Neural cell (in vitro differentiated cells): Measurements from ENCODE around the gene SLC25A25. TPM values are rescaled to one million over a fixed set of nuclear protein-coding genes. Genes with fewer than 3 reads are reported as not detected.

Experiments
- H2AFZ ChIP-seq: fragments of 200-600, 300-800 bp; sonication (generic), shearing (Covaris generic); 2 replicates; pipeline ENCODE4 v1.6.0; 2014; ENCODE audit warnings: low read depth, mild to moderate bottlenecking, antibody characterized with exemption, low read length, moderate library complexity
- H3F3A ChIP-seq: fragments of 200-600 bp; shearing (Covaris generic); 2 replicates; pipeline ENCODE4 v1.6.1; 2016; ENCODE audit warnings: mild to moderate bottlenecking, moderate library complexity, mixed read lengths, antibody characterized with exemption, low read length; ENCODE audit not compliant: insufficient read depth, poor library complexity, severe bottlenecking
- H3K27ac ChIP-seq: fragments of 200-600, 300-800 bp; sonication (generic), shearing (Covaris generic); 2 replicates; pipeline ENCODE4 v1.5.1; 2014; ENCODE audit warnings: mild to moderate bottlenecking, low read length, moderate library complexity
- H3K27me3 ChIP-seq: fragments of 300-800, 200-600 bp; sonication (generic), shearing (Covaris generic); 2 replicates; pipeline ENCODE4 v1.6.0; 2014; ENCODE audit warnings: mild to moderate bottlenecking, low read depth, low read length, moderate library complexity; ENCODE audit not compliant: insufficient read depth
- H3K36me3 ChIP-seq: fragments of 300-800, 200-600 bp; sonication (generic), shearing (Covaris generic); 2 replicates; pipeline ENCODE4 v1.5.1; 2014; ENCODE audit warnings: mild to moderate bottlenecking, antibody characterized with exemption, low read length, moderate library complexity; ENCODE audit not compliant: insufficient read depth
- H3K4me2 ChIP-seq: fragments of 300-800, 200-600 bp; sonication (generic), shearing (Covaris generic); 2 replicates; pipeline ENCODE4 v1.6.0; 2014; ENCODE audit warnings: mild to moderate bottlenecking, low read length
- H3K4me3 ChIP-seq: fragments of 300-800, 200-600 bp; sonication (generic), shearing (Covaris generic); 2 replicates; pipeline ENCODE4 v1.5.1; 2014; ENCODE audit warnings: mild to moderate bottlenecking, low read length, moderate library complexity
- H3K79me2 ChIP-seq: fragments of 200-600 bp; shearing (Covaris generic); replicated peaks from 2 replicates; pipeline ENCODE4 v1.6.0; 2014; ENCODE audit warnings: mild to moderate bottlenecking, low read length, moderate library complexity; ENCODE audit not compliant: insufficient read depth
- H3K9ac ChIP-seq: fragments of 300-800, 200-600 bp; sonication (generic), shearing (Covaris generic); 2 replicates; pipeline ENCODE4 v1.6.1; 2016; ENCODE audit warnings: mild to moderate bottlenecking, low read length, mixed read lengths
- H3K9me2 ChIP-seq: fragments of 200-600 bp; shearing (Covaris generic); 2 replicates; pipeline ENCODE4 v1.6.1; 2016; ENCODE audit warnings: mild to moderate bottlenecking, low read length, mixed read lengths; ENCODE audit not compliant: insufficient read depth
- H3K9me3 ChIP-seq: fragments of 200-600, 300-800 bp; sonication (generic), shearing (Covaris generic); 2 replicates; pipeline ENCODE4 v1.6.1; 2016; ENCODE audit warnings: mild to moderate bottlenecking, mixed run types, low read length, moderate library complexity, mixed read lengths
- H4K20me1 ChIP-seq: fragments of 200-600 bp; shearing (Covaris generic); 2 replicates; pipeline ENCODE4 v1.6.1; 2016; ENCODE audit warnings: mild to moderate bottlenecking, mixed run types; ENCODE audit not compliant: insufficient read depth
- EP300 ChIP-seq: fragments of 450-650 bp; conservative IDR thresholded peaks from 2 replicates; pipeline ENCODE4 v1.6.1; 2014; ENCODE audit warnings: antibody characterized with exemption, mild to moderate bottlenecking, moderate library complexity; ENCODE audit not compliant: poor library complexity, severe bottlenecking
- EZH2 ChIP-seq: fragments of 200-600, 300-800 bp; shearing (Covaris generic), sonication (generic); IDR thresholded peaks from 2 replicates; pipeline ENCODE4 v1.6.1; 2014; ENCODE audit warnings: antibody characterized with exemption, low read length, borderline replicate concordance, mild to moderate bottlenecking; ENCODE audit not compliant: insufficient read depth, poor library complexity, severe bottlenecking
- MXI1 ChIP-seq: fragments of 450-650 bp; conservative IDR thresholded peaks from 2 replicates; pipeline ENCODE4 v1.6.1; 2014; ENCODE audit warnings: antibody characterized with exemption, mild to moderate bottlenecking; ENCODE audit not compliant: poor library complexity, severe bottlenecking
- POLR2AphosphoS5 ChIP-seq: IDR thresholded peaks from 2 replicates; pipeline ENCODE4 v1.6.1; 2012
- RAD21 ChIP-seq: fragments of 450-650 bp; conservative IDR thresholded peaks from 2 replicates; pipeline ENCODE4 v1.6.1; 2014; ENCODE audit warnings: antibody characterized with exemption, mild to moderate bottlenecking, moderate library complexity
- REST ChIP-seq: IDR thresholded peaks from 2 replicates; pipeline ENCODE4 v1.6.1; 2012; ENCODE audit warnings: borderline replicate concordance
- SMC3 ChIP-seq: fragments of 450-650 bp; conservative IDR thresholded peaks from 2 replicates; pipeline ENCODE4 v1.6.1; 2014; ENCODE audit warnings: antibody characterized with exemption, mild to moderate bottlenecking, moderate library complexity; ENCODE audit not compliant: poor library complexity
- TAF1 ChIP-seq: IDR thresholded peaks from 2 replicates; pipeline ENCODE4 v1.6.1; 2012; ENCODE audit warnings: low read depth
- polyA plus RNA-seq: library from polyadenylated mRNA; depleted of rRNA; stranded (reverse); fragments of >200 nt; gene quantifications from 2 replicates; pipeline ENCODE4 v1.2.3, GENCODE V29; 2014
- TF ChIP-seq, protein P1 (sequence below): fragments of 450-650 bp; IDR thresholded peaks from 2 replicates; pipeline ENCODE4 v1.5.1; 2014; ENCODE audit warnings: antibody characterized with exemption, mild to moderate bottlenecking, moderate library complexity; ENCODE audit not compliant: poor library complexity, severe bottlenecking

SLC25A25 gene
- polyA plus RNA-seq, 1 donor from 2014 or later, result 43.7 TPM

DNA sequence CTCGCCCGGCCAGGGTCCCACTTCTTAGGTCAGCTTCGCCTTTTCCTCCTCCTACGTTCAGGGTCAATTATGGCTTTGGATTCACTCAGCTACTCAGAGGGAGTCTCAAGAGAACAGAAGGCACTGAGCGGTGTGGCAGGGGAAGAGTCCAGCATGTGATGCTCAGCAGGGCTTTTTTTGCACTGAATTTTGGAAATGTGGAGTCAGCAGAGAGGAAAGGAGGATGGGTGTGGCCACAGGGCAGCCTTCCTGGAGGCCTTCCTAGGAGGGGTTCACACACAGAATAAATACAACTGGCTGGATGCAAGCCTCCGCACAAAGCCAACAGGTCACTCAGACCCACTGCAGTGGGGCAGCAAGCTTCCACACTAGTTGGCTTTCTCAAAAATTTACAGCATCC is 5.8 kb upstream of the SLC25A25 start:
- Histone ChIP-seq H2AFZ (no peak overlapping the region), H3K4me3 (no peak overlapping the region), H3K4me2 (no peak overlapping the region), H4K20me1 (no peaks in the 10 kb centered on the region), H3K9me2 (no peaks in the 10 kb centered on the region), H3F3A (no peaks in the 10 kb centered on the region), H3K36me3 (no peaks in the 10 kb centered on the region), H3K9me3 (no peaks in the 10 kb centered on the region), H3K27me3 (no peaks in the 10 kb centered on the region), H3K9ac (no peak overlapping the region), H3K79me2 (no peaks in the 10 kb centered on the region), H3K27ac (no peak overlapping the region)
- TF ChIP-seq SMC3, result no peak
- TF ChIP-seq, protein P1, sequence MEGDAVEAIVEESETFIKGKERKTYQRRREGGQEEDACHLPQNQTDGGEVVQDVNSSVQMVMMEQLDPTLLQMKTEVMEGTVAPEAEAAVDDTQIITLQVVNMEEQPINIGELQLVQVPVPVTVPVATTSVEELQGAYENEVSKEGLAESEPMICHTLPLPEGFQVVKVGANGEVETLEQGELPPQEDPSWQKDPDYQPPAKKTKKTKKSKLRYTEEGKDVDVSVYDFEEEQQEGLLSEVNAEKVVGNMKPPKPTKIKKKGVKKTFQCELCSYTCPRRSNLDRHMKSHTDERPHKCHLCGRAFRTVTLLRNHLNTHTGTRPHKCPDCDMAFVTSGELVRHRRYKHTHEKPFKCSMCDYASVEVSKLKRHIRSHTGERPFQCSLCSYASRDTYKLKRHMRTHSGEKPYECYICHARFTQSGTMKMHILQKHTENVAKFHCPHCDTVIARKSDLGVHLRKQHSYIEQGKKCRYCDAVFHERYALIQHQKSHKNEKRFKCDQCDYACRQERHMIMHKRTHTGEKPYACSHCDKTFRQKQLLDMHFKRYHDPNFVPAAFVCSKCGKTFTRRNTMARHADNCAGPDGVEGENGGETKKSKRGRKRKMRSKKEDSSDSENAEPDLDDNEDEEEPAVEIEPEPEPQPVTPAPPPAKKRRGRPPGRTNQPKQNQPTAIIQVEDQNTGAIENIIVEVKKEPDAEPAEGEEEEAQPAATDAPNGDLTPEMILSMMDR, result no peak

DNA sequence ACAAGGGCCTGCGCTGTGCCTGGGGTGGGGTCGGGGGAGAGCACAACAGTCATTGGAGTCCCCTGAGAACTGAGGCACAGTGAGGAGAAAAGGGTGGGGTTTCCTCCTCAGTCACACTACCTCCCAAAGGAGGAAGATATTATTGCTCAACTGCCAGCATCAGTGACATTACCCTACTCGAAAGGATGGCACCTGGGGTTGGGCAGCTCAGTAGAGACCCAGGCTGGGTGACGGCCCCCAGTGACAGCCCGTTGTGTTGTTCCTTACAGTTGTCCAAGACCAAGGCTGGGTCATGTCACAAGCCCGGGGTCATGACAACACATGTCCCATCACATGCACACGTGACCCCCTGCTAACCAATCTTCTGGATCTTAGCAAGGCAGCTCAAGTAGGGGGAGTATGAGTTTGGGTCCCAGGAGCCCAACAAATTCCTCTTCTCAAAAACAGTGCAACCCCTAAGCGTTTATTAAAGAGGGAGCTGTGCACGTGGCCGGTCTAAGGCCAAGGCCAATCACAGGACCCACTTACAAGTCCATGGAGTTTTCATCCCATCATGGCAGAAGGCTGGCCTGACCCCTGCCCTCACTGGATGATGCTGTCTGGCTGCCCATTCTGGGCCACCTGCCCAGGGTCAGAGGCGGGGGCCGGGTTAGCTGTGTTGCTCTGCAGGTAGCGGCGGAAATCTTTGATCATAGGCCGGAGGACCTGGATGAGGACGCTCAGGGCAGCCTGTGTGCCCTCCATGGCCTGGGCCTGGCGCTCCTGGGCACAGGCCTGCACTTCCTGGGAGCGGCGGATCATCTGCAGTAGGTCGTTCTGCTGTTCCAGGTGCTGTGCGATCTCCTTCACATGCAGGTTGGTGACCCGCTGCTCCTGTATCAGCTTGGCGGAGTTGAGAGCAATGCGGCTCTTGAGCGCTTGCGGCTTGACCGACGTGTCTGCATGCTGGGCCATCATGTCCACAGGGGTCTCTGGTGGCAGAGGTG is 4.9 kb upstream of the SLC25A25 start:
- Histone ChIP-seq H3K9me2 (no peaks in the 10 kb centered on the region), H3K36me3 (no peaks in the 10 kb centered on the region), H3K79me2 (no peaks in the 10 kb centered on the region), H3K4me3 (no peak overlapping the region), H3K9ac (no peak overlapping the region), H3F3A (no peaks in the 10 kb centered on the region), H3K27me3 (no peaks in the 10 kb centered on the region), H4K20me1 (no peaks in the 10 kb centered on the region), H2AFZ (no peak overlapping the region), H3K9me3 (no peaks in the 10 kb centered on the region), H3K4me2 (no peak overlapping the region), H3K27ac (no peak overlapping the region)
- TF ChIP-seq MXI1, result no peak

DNA sequence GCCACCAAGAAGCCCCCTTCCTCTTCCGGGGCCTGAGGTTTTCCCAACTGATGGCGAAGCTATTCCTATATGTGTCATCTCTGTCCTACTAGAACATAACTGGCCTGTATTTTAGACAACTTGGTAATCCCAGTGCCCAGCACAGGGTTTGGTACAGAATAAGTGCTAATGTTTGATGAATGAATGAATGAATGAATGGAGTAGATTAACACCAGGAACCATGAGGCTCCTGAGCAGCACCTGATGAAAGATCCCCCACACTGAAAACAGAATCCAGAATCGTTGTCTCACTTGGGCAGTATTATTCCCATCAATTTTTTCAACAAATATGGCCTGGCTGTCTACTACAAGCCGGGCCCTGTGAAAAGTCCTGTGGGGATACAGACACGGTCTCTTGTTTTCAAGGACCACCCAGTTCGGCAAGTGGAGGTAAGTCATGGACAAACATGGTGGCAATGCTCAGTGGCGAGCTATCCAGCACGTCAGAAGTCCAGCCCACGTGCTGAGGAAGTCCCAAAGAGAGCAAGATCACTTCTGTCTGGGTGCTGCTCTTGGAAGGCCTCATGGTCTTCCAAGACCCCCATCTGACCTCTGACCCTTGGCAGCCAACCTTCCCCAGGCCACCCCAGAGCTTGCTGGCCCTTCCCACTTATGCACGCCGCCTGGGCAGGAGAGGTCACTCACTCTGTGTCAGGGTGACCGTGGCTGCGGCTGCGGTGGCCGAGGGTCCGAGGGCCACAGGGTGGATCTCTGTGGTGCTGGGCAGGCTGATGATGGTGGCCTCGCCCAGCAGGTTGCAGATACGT is 1.9 kb upstream of the SLC25A25 start:
- H3K9ac ChIP-seq, result no peak overlapping the region
- peak overlapping the region; percentile 84 for H3K4me2 ChIP-seq
- no peaks in the 10 kb centered on the region for H3K9me3 ChIP-seq
- no peaks in the 10 kb centered on the region for H3K36me3 ChIP-seq
- TF ChIP-seq TAF1 (no peak), REST (no peak), EP300 (no peak), SMC3 (no peak), RAD21 (no peak), POLR2AphosphoS5 (no peak), EZH2 (no peak), MXI1 (no peak)
- TF ChIP-seq, protein P1, result no peak
- H3F3A ChIP-seq, result no peaks in the 10 kb centered on the region
- no peaks in the 10 kb centered on the region for H4K20me1 ChIP-seq
- H3K9me2 ChIP-seq, result no peaks in the 10 kb centered on the region
- no peaks in the 10 kb centered on the region for H3K27me3 ChIP-seq
- H2AFZ ChIP-seq, result no peak overlapping the region
- H3K4me3 ChIP-seq, result peak overlapping the region; percentile 96
- peak overlapping the region; percentile 76 for H3K27ac ChIP-seq
- H3K79me2 ChIP-seq, result peaks cover 10% of the 10 kb centered on the region
